ENCODE measurements around the gene KCNJ9.
A peak's percentile ranks its signal among the peaks of the same experiment; 100 is the strongest.

The KCNJ9 gene

DNA sequence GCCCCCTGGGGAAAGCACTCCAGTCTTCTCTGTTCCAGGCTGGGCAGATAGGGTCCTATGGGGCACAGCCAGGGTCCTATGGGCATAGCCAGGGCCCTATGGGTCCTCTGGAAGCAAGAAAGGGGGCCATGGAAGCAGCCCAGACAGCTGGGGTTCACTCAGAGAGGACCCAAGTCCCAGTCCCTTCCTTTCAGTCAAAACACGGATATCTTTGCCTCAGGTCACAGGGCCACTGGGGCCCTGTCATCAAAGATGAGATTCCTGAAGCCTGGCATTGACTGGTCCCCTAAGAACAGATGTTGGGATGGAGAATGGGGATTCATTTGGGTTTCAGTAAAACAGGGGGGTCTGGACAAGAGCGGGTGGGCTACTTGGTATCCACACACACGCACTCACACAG is 8.5 kb downstream of the KCNJ9 start:
- no peak for DNase-seq (ENCODE audit: low read depth)

DNA sequence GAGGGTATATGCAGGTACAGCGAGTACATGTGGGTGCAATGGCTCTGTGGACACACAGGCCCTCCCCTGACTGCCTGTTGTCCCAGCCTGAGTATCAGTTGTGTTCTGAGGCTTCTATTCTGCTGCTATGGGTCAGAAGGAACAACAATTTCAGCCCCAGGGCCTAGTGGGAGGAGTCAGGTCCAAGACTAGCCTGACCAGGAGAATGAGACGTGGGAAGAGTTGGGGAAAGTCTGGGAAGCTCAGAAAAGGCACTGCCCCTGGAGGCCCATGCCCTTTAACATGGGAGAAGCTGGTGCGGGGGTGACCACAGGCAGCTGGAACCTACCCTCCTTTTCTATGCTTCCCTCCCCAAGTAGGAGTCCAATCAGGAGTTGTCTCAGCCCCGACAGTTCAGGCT is 9.4 kb downstream of the KCNJ9 start:
- no peak for DNase-seq (ENCODE audit: low read depth)

DNA sequence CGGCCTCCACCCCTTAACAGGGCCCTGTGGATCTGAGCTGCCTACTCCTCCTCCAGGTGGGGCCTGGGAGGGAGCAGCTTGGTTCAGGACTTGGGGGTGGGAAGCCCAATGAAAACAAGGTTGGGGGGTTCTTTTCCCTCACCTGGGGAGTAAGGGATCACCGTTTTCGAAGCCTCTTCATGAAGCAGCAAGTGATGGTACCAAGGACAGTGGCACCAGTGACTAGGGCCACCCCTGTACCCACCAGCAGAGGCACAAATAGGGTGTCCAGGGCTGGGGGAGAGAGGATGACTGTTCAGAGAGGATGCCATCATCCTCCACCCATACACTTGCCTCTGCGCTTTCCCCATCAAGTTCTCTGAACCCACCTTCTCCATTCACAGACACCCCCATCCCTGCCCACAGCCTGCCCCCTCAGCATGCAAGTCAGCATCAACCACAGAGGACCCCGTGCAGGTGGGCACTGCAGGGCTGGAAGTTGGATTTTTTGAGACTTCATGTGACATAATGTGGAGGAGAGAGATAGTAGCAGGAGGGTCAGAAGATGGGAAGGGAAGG is 10.4 kb downstream of the KCNJ9 start:
- DNase-seq (ENCODE audit: low read depth) = no peak

DNA sequence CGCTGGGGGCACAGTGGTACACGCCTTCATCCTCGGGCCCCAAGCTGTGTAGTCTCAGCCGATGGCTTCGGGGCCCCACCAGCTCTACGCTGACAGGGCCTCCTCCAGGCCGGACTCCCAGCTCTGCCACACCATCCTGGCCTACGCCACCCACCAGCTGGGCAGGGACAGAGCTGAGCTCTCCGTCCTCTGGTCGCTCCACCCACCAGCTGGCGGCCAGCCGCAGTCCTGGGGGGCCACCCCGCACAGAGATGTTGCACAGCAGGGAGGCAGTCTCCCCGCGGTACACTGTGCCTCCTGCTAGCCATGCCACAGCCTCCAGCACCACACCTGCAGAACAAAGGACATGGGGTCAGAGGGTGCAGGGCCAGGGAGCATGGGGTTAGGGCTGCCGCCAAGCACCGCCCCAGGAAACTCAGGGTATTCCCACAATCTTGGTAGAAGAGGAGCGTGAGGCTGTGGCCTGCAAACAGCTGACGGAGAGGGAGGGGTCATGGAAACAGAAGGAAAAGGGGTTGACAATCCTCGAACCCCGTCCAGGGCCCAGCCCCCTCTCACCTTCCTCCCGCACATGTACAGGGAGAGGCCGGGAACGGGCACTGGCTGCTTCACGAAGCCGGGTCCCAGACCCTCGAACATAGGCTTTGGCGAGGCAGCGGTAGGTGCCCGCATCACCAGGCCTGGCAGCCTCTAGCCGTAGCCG is 11.2 kb downstream of the KCNJ9 start:
- DNase-seq (ENCODE audit: low read depth) = no peak

DNA sequence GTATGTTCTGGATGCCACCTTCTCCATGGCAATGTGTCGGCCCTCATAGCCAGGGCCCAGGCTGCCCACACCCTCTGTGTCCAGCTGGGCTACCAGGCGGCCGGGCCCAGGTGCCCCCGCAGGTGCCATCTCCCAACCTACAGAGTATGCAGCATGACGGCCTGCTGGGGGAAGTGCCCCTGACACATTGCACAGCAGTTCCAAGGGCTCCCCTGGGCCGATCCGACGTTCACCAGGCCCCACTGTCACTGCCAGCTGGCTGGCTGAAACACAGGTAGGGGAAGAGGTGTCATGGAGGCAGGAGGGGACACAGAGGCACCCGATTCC is 11.7 kb downstream of the KCNJ9 start:
- no peak for DNase-seq (ENCODE audit: low read depth)

DNA sequence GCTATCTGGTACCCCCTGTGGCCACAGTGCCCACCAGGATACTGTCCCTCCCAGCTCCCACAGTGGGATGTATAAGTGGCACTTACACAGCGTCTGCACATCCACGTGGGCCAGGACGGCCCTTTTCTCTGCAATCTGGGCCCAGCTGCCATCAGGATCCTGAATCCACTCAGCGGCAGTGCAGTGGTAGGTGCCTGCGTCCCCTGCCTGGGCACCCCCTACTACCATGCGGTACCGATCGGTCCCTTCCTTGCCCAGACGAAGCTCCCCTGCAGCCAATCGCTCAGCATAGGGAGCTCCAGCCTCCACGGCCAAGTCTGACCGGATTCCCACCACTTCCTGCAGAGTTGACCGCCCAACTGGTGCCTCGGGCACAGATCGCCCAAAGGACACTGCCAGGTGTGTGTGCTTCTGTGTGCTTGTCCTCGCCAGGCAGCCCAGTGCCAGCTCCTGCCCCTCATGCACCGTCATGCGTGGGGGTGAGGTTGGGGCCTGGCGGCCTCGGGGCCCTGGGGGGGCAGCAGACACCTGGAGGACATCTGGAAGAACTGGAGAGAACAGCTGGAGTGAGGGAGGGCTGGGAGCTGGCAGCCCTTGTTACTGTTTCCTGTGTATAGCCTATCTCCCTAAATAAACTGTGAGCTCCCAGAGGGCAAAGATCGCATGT is 12.4 kb downstream of the KCNJ9 start:
- DNase-seq (ENCODE audit: low read depth) = no peak

DNA sequence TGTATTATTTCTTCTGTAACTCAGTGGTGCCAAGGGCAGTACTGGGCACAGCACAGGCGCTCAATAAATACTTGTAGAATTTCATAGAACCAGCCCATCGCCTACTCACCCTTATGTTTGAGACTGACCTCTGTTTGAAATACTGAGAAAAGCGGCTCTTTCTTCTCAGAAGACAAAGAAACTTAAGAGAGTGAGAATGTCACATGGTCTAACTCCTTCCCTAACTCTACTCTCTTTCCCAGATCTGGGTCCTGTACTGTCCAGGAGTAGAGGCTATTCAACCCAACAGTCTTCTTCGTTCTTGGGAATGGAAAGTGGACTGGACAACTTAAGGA is 12.9 kb downstream of the KCNJ9 start:
- DNase-seq (ENCODE audit: low read depth) = no peak

DNA sequence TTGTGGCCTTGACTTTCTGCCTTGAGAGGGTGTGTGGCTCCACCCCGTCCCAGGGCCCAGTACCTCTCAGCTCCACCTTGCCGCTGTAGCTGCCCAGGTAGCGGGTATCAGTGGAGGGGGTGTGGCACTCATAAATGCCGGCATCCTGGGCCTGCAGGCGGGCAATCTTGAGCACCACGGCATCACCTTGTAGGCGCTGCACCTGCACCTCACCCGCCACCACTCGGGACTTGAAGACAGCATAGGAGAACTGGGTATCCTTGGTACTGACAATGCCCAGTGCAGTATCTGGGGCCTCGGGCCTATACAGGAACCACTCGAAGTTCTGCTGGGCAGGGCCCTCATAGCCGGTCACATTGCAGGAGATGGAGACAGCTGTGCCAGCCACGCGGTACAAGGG is 13.5 kb downstream of the KCNJ9 start:
- no peak for DNase-seq (ENCODE audit: low read depth)

DNA sequence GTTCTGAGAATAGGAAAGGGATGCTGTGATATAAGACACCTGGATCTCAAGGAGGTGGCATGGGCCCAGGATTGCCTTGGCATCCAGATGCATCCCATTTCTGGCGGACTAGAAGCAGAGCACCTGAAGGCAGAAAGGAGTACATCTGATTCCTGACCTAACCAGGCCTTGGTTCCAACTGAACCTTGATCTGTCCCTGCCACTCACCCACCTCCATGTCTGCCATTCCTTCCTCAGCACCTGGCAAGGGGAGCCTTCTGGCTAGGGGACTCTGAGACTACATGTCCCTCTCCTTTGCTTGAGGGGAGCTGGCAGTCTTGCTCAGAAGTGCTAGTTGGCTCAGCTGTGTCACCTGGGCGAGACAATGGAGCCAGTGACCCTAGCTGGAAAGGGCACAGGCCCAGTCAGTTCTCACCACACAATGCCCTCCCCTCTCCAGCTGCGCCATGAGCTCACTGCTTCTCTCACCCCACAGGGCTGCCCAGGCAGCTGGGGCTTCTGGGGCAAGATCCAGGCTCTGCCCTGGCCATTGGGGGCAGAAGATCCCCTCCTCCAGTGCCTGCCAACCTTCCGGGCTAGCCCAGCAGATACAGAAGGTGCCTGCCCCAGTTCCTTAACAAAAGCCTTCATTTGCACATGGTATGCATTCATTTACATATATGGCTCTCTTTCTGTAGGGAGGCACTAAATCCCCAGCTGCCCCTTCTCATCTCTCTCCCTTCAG is 14.2 kb downstream of the KCNJ9 start:
- DNase-seq (ENCODE audit: low read depth) = no peak

DNA sequence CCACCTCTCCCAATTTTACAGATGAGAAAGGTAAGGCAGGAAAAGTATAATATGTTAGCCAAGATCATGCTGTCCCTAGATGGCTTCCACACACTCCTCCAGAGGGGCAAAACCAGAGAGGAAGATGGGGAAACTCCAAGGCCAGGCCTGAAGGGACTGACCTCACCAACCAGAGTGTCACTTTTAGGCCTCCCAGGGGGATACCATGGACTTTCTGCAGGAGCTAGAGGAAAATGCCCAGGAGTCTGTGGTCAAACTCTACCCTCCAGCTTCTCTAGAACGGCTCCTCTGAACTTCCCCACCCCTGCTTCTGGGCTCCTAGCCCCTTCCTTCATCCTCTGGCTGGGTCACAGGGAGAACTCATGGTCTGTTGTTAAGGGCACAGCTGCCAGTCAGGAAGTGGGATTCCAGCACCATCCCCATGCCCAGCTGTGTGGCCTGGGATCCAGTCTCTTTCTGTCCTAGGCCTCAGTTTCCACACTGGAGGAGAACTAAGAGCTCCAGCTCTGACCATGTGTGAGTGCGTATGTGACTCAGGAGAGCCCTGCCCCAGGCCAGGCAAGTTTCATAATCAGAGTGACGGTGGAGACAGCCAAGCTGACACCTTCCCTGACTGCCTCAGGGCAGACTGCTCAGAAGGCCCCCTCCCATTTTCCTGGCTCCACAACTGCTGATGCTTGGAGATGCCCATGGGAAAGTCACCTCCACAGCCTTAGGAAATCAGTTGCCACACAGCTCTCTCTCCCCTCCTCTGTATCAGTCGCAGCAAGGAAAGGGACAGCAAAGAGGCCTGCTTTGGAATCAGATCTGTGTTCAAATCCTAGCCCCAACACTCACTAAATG is 15.2 kb downstream of the KCNJ9 start:
- DNase-seq (ENCODE audit: low read depth) = peak; percentile 53

DNA sequence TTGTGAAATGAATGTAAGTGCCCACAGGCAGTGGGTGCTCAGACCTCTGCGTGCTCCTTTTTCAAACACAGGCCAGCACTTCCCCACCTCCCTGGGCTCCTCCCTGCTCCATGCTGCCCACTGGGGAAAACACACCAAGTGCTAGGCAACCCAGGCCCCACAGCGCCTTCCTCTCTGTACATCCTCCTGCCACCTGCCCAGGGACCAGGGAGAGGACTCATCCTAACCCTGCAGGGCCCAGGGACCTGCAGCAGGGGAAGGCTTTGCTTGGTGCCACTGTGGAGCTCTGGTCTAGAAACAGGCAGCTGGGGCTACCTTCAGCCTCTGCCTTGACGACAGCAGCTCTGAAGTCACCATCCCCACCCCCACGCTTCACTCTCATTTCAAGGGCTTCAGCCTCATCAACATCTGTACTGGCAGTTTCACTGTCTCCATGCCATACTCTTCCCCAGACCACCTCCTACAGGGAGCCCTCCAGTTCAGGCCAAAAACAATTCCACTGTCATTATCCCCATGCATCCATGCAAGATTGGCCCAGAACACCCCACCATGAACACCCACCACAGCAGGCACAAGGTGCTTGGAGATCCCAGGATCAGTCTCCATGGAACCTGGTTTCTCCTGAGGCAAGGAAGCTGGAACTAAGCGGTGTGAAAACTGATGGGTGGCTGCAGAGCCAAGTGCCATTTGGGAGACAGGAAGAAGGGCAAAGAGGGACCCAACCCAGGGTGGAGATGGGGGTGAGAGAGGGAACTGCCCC is 16.0 kb downstream of the KCNJ9 start:
- DNase-seq (ENCODE audit: low read depth) = no peak

DNA sequence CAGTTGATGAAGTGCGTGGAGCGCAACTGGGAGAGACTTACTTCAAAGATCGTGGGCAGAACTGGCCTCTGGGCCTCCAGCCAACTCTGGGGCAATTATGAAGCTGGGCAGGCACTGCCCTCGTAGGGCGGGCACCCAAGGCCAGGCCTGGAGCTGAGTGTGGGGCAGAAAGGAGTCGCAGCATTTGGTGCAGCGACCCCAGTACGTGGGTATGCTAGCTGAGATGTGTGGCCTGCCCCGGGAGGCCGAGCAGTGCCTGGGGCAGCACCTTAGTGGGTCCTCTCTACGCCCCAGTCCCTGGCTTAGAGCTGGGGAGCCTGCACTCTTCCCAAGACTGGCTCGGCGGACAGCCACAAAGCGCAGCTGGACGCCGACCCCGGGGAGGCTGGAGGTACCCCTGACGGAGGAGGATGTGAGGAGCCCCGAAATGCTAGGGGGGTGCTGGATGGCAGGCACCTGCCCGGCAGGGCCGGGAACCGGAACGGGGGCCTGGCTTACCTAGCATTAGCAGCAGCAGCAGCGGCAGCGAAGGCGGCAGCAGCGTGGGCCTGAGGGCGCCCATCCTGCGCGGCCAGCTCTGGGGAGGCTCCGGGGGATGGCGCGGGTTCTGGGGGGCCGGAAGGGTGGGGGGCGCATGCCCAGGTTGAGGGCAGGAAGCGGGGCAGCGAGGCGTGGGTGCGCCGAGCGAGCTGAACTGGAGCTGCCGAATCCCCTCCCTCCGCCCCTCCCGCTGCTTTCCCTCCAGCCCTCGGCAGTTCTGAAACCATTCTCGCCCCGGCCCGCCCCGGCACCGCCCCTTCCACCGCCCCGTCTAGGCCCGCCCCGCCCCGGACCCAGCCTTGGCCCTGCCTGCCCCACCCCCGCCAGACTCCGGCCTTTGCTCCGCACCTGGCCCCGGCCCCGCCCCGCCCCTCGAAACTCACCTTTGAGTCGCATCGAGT is 16.8 kb downstream of the KCNJ9 start, which contains the start of gene IGSF8:
Gene IGSF8 (minus strand): TSS at position 709 of the 941 bp plus-strand sequence. CDS start 147 bp downstream, at position 562.
- peak; percentile 39 for DNase-seq (ENCODE audit: low read depth)

DNA sequence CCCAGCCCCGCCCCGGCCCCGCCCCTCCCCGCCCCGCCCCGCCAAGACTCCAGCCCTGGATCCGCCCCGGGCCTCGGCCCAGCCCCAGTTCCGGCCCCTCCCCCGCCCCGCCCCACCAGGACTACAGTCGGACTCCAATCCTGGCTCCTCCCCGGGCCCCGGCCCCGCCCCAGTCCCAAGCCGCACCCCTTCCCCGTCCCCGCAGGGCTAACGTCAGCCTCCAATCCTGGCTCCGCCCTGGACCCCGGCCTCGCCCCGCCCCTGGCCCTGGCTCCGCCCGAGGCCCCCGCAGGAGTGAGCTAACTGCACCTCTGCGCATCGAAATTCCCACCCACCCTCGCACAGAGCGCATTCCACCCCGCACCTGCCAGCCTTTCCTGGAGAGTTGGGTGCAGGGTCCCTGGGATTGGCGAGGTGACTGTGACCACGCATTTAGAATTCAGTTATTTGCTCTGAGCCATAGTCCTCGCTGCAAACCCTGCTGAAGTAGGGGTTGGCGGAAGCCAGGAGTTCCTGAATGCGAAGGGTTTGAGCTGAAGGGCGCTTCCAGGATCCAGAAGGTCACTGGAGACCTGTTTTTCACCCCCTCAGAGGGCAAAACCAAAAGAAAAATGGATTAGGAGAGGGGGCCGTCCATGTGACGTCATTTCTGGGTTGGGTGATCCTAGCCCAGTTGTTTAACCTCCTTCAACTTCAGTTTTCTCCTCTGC is 17.7 kb downstream of the KCNJ9 start:
- peak; percentile 82 for DNase-seq (ENCODE audit: low read depth)

DNA sequence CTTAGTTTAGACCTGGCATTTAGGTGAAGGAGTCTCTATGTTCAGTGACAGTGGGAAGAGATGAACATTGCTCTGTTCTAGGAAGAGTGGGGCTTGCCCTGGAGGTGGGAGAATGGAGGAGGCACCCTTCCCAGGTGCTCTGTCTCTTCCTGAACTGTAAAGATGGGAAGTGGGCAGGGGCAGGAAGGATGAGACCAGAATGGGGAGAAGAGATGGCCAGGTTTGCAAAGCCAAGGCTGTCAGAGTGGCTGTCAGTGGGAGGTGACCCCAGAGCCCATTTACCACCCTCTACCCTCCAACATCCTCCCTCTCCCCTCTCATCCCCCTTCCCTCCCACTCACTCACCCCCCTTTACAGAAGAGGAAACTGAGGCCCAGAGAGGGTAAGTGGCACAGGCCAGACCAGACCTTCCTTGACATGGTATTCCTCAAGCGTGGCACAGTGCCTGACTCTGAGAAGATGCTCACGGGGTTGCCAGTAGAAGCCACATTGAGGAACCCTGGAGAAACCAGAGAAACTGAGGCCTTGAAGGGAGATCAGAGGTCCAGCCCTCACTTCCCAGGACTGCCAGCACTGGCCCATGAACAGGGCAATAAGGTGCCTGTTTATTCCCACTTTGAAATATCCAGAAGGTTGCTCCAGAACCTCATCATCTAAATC is 18.5 kb downstream of the KCNJ9 start:
- DNase-seq (ENCODE audit: low read depth) = no peak

DNA sequence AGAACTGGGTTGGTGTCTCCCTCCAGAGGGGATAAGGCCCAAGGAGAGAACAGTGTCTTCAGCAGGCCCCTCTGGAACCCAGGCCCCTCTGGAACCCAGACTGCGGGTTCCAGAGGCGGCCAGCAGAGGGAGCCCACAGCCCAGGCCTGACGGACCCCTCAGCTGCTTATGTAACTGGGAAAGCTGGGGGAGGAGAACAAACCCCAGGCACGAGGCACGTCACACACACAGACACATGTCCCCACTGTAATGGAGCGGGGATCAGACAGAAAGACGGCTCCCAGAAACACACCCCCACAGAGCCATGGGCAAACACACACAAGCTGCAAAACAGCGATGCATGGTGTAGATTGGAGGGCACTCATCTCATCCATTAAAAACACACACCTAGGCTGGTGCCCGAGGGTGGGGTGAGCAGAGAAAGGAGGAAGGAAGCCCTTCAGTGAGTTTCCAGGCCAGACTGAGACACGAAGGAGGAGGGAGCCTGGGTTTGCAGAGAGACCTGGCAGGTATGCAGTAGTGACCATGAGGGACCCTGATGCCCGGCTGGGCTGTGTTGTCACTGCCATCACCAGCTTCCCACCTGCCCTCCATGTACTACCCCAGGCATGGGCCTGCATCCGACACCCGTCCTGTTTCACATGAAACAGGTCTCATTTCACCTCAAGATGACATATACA is 19.8 kb downstream of the KCNJ9 start:
- DNase-seq (ENCODE audit: low read depth) = peak; percentile 64

DNA sequence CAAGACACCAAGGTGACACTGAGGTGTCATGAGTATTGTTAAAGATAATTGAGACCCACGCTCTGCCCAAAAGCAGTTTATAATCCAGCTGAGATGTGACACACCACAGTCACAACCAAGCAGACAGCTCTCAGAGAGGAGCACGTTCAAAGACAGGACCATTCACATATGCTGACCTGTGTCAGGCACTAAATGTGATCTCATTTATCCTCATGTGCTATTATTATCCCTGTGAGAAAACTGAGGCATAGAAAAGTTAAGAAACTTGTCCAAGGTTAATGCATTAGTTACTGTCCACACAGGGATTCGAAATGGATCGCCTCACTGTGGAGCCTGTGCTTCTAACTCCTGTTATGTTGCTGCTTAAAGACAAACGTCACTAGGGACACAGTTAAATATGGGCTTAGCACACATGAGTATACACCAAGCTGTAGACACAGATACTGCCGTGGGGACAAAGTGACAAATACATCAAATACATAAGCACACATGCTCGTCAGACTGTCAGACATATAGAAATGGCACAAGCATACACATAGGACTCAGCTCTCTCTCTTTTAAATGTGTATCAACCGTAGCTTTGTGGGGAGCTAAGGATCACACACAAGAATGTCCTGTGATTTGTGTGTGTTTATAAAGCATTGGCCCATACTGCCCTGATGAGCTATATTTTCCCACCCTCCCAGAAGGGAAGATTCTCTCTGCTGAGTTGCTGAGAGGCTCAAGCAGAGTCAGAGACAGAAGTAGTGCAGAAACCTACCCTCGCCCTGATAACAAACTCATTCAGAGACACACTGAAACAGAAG is 20.6 kb downstream of the KCNJ9 start:
- DNase-seq (ENCODE audit: low read depth) = no peak

DNA sequence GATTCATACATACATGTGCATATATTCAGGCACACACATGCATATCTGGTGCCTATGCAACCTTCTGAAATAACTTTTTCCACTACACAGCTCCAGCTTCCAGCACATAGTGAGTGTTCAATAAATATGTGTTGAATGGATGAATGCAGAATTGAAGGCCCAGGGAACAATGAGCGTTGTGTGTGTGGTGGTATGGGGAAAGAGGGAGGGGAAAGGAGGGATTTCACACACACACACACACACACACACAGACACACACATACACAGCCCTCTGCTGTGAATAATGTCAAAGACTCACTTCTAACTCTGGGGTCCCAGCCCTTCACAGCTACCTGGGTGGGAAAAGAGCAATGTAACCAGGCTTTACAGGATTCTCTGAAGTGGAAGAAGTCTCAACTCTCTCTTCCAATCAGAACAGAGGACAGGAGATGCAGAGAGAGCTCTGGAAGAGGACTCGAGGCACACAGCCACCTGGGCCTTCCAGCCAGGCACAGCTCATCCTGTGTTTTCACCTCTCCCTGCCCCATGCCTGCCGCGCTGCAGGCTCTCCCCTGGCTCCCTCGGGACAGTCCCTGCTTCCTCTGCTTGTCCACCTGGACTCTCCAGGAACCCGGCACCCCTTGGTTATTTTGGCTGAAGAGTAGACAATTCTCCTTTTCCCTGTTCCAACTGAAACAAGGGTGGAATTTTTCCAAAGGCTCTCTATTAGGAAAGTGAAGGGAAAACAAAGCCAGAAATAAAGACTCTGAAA is 22.5 kb downstream of the KCNJ9 start:
- DNase-seq (ENCODE audit: low read depth) = no peak

Measured in GM04504 (cell line).